Astrocyte (in vitro differentiated cells and primary cell): ENCODE results near the gene ALPL. TPM values are rescaled to one million over a fixed set of nuclear protein-coding genes. Genes with fewer than 3 reads are reported as not detected.

Experiments
- DNase-seq: peaks from one replicate; pipeline ENCODE4 v3.0.0-alpha.2; 2010; ENCODE audit warnings: low read depth
- FAIRE-seq: peaks from 2 replicates; lab custom pipeline; 2011; peaks lifted over from hg19 to GRCh38; lab: Jason Lieb, UNC
- H2AFZ ChIP-seq: 2 replicates; pipeline ENCODE4 v1.6.0; 2012; ENCODE audit warnings: low read depth, low read length, inconsistent platforms
- H3K27ac ChIP-seq: 2 replicates; pipeline ENCODE4 v1.5.1; 2011; ENCODE audit warnings: low read depth, low read length, inconsistent platforms
- H3K27me3 ChIP-seq: 2 replicates; pipeline ENCODE4 v1.6.0; 2011; ENCODE audit warnings: low read length, inconsistent platforms; ENCODE audit not compliant: insufficient read depth
- H3K36me3 ChIP-seq: 2 replicates; pipeline ENCODE4 v1.5.1; 2011; ENCODE audit warnings: low read length, inconsistent platforms; ENCODE audit not compliant: insufficient read depth
- H3K4me1 ChIP-seq: 2 replicates; pipeline ENCODE4 v1.5.1; 2011; ENCODE audit warnings: low read length, inconsistent platforms; ENCODE audit not compliant: insufficient read depth
- H3K4me2 ChIP-seq: 2 replicates; pipeline ENCODE4 v1.6.0; 2012; ENCODE audit warnings: low read length, inconsistent platforms
- H3K4me3 ChIP-seq: 2 replicates; pipeline ENCODE4 v1.5.1; 2011; ENCODE audit warnings: low read depth, mild to moderate bottlenecking, low read length, inconsistent platforms; ENCODE audit not compliant: insufficient read depth
- H3K79me2 ChIP-seq: 2 replicates; pipeline ENCODE4 v1.6.0; 2012; ENCODE audit warnings: mild to moderate bottlenecking, low read length, inconsistent platforms; ENCODE audit not compliant: insufficient read depth
- H3K9ac ChIP-seq: 2 replicates; pipeline ENCODE4 v1.6.0; 2012; ENCODE audit warnings: mild to moderate bottlenecking, low read length, inconsistent platforms
- H3K9me3 ChIP-seq: 2 replicates; pipeline ENCODE4 v1.5.1; 2012; ENCODE audit warnings: low read depth, mild to moderate bottlenecking, low read length, inconsistent platforms; ENCODE audit not compliant: insufficient read depth
- H4K20me1 ChIP-seq: 2 replicates; pipeline ENCODE4 v1.6.0; 2012; ENCODE audit warnings: low read length, inconsistent platforms; ENCODE audit not compliant: insufficient read depth
- H3K27ac Mint-ChIP-seq: one replicate; pipeline ENCODE4 v1.8.0; 2021; ENCODE audit warnings: mild to moderate bottlenecking, mixed read lengths; ENCODE audit not compliant: unreplicated experiment
- H3K27me3 Mint-ChIP-seq: one replicate; pipeline ENCODE4 v1.8.0; 2021; ENCODE audit warnings: low read depth, mixed read lengths; ENCODE audit not compliant: unreplicated experiment
- H3K36me3 Mint-ChIP-seq: one replicate; pipeline ENCODE4 v1.8.0; 2021; ENCODE audit warnings: low read depth, mixed read lengths; ENCODE audit not compliant: unreplicated experiment
- H3K4me1 Mint-ChIP-seq: one replicate; pipeline ENCODE4 v1.8.0; 2021; ENCODE audit warnings: low read depth, mixed read lengths; ENCODE audit not compliant: unreplicated experiment
- H3K4me3 Mint-ChIP-seq: one replicate; pipeline ENCODE4 v1.8.0; 2021; ENCODE audit warnings: mild to moderate bottlenecking, moderate library complexity, mixed read lengths; ENCODE audit not compliant: unreplicated experiment
- H3K9me3 Mint-ChIP-seq: one replicate; pipeline ENCODE4 v1.8.0; 2021; ENCODE audit warnings: mild to moderate bottlenecking, mixed read lengths; ENCODE audit not compliant: unreplicated experiment
- EZH2 ChIP-seq: IDR thresholded peaks from 2 replicates; pipeline ENCODE4 v1.6.1; 2012; ENCODE audit warnings: mild to moderate bottlenecking, low read length, inconsistent platforms; ENCODE audit not compliant: insufficient read depth
- total RNA-seq: library from RNA; stranded (reverse); gene quantifications from 2 replicates; pipeline ENCODE4 v1.2.1, GENCODE V29; 2021
- TF ChIP-seq, protein P1 (sequence below): IDR thresholded peaks from 2 replicates; pipeline ENCODE4 v1.5.1; 2011; ENCODE audit warnings: low read depth, mild to moderate bottlenecking, inconsistent platforms, low read length, moderate library complexity; ENCODE audit not compliant: insufficient read depth

The ALPL gene
- total RNA-seq, 1 donor from 2014 or later = 24.3 TPM

DNA sequence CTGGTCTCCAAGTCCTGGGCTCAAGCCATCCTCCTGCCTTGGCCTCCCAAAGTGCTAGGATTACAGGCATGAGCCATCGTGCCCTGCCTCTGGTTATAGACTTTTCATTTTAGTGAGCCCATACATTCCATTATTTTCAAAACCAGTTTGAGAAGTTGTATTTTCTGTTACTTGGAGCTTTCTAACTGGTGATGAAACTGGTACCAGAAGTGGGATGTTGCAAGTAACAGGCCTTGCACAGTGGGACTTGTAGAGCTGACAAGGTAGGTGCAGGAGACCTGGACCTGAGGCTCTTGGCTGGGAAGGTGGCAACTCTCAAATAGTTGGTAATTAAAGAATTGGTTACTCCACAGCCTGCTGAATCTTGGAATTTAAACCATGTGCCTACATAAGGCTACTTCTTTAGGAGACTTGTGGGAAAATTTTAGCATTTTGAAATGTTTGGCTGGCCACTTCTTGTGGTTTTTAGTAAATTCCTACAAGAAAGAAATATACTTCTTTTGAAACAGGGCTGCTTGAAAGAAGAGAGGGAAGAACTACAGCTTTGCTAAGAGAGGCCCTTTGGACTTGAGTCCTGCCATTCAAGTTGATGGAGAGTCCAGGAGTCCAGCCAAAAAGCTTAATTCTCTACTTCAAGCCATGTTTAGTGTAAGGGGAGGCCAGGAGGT, 9.8 kb upstream of the ALPL start:
- Mint-ChIP-seq H3K4me3 (no peak overlapping the region), H3K9me3 (peaks cover 6% of the 10 kb centered on the region), H3K4me1 (no peaks in the 10 kb centered on the region), H3K36me3 (peaks cover 2% of the 10 kb centered on the region), H3K27ac (no peak overlapping the region), H3K27me3 (peaks cover 28% of the 10 kb centered on the region)
- Histone ChIP-seq H3K36me3 (no peaks in the 10 kb centered on the region), H3K4me1 (no peaks in the 10 kb centered on the region), H2AFZ (no peak overlapping the region), H3K27ac (no peak overlapping the region), H3K79me2 (no peaks in the 10 kb centered on the region), H3K4me3 (no peak overlapping the region), H3K9me3 (no peaks in the 10 kb centered on the region), H4K20me1 (no peaks in the 10 kb centered on the region), H3K4me2 (no peak overlapping the region), H3K9ac (no peak overlapping the region), H3K27me3 (peaks cover 11% of the 10 kb centered on the region)
- DNase-seq = peak; percentile 29
- no peak for TF ChIP-seq EZH2
- TF ChIP-seq, protein P1, sequence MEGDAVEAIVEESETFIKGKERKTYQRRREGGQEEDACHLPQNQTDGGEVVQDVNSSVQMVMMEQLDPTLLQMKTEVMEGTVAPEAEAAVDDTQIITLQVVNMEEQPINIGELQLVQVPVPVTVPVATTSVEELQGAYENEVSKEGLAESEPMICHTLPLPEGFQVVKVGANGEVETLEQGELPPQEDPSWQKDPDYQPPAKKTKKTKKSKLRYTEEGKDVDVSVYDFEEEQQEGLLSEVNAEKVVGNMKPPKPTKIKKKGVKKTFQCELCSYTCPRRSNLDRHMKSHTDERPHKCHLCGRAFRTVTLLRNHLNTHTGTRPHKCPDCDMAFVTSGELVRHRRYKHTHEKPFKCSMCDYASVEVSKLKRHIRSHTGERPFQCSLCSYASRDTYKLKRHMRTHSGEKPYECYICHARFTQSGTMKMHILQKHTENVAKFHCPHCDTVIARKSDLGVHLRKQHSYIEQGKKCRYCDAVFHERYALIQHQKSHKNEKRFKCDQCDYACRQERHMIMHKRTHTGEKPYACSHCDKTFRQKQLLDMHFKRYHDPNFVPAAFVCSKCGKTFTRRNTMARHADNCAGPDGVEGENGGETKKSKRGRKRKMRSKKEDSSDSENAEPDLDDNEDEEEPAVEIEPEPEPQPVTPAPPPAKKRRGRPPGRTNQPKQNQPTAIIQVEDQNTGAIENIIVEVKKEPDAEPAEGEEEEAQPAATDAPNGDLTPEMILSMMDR = no peak
- no peak for FAIRE-seq

DNA sequence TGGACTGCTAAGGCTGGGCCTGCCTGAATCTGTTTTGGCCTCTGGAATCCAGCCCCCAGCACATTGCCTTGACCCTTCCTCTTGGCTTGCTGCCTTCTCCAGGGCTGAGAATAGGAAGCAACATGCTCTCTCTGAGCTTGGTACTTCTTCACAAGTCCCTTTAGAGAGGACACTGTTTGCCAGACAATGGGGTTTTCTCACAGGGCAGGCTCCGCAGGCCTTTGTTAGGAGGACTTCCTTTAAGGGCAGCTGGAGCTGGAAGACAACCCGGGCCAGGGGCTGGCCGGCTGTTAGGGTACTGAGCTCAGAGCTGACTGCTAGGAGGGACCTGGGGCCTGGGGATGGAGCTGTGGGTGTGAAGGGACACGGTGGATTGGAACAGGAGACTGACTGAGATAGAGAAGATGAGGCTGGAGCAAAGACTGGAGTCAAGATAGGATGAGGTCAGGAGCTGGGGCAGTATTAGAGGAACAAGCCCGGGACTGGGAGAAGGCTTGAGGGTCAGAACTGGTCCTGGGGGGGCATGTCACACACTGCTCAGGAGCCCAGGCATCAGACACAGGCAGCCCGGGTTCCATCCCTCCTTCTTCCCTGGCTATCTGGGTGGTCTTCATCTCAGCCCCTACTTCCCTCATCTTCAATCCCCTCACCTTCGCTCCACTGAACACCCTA, 5.4 kb upstream of the ALPL start:
- Mint-ChIP-seq H3K27ac (no peak overlapping the region), H3K9me3 (peaks cover 2% of the 10 kb centered on the region), H3K4me1 (peaks cover 2% of the 10 kb centered on the region), H3K36me3 (peaks cover 2% of the 10 kb centered on the region), H3K27me3 (peaks cover 39% of the 10 kb centered on the region), H3K4me3 (no peak overlapping the region)
- Histone ChIP-seq H3K4me1 (peaks cover 1% of the 10 kb centered on the region), H4K20me1 (no peaks in the 10 kb centered on the region), H3K4me2 (no peak overlapping the region), H3K36me3 (no peaks in the 10 kb centered on the region), H2AFZ (no peak overlapping the region), H3K27me3 (peaks cover 25% of the 10 kb centered on the region), H3K9me3 (no peaks in the 10 kb centered on the region), H3K27ac (no peak overlapping the region), H3K9ac (no peak overlapping the region), H3K79me2 (no peaks in the 10 kb centered on the region), H3K4me3 (no peak overlapping the region)
- no peak for TF ChIP-seq EZH2
- TF ChIP-seq, protein P1 = no peak
- FAIRE-seq (no peak), DNase-seq (no peak)

DNA sequence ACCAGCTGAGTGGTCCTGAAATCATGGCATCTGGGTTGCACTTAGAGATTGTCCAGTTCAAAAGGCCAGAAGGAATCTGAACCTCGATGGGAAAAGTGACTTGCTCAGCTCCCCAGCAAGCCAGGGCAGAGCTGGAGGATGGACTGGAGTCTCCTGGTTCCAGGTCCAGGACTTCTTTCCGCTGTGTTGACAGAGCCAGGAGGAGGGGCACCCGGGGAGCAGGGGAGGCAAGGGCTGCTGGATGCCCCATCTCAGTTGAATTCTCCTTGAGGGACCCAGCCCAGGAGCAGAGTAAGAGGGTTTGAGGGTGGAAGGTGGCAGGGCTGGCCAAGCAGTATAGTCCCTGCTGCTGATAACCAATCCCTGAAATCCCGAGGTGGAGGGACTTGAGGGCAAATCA, 2.4 kb upstream of the ALPL start:
- peaks cover 2% of the 10 kb centered on the region for H3K36me3 Mint-ChIP-seq
- no peaks in the 10 kb centered on the region for H3K79me2 ChIP-seq
- H3K27me3 Mint-ChIP-seq = peaks cover 39% of the 10 kb centered on the region
- peaks cover 15% of the 10 kb centered on the region for H3K4me1 ChIP-seq
- H3K4me1 Mint-ChIP-seq = peaks cover 12% of the 10 kb centered on the region
- DNase-seq (no peak), FAIRE-seq (no peak)
- H3K9me3 ChIP-seq = no peaks in the 10 kb centered on the region
- H3K9me3 Mint-ChIP-seq = no peaks in the 10 kb centered on the region
- H4K20me1 ChIP-seq = no peaks in the 10 kb centered on the region
- H3K36me3 ChIP-seq = no peaks in the 10 kb centered on the region
- TF ChIP-seq EZH2 = no peak
- TF ChIP-seq, protein P1 = no peak
- H3K9ac ChIP-seq = no peak overlapping the region
- H3K27ac ChIP-seq = no peak overlapping the region
- no peak overlapping the region for H3K4me3 ChIP-seq
- H3K4me2 ChIP-seq = no peak overlapping the region
- peaks cover 32% of the 10 kb centered on the region for H3K27me3 ChIP-seq
- H3K27ac Mint-ChIP-seq = no peak overlapping the region
- H3K4me3 Mint-ChIP-seq = no peak overlapping the region
- H2AFZ ChIP-seq = no peak overlapping the region
